GM20431 (cell line): Measurements from ENCODE around the gene ATP13A5.

Experiments
- in situ Hi-C: fragments of 300-500 bp; cut with MseI, MboI; formaldehyde crosslinking; loops from one replicate; pipeline ENCODE4 v1.15.0; 2020; ENCODE audit warnings: low sequenced_read_pairs; ENCODE audit not compliant: unreplicated experiment

Gene ATP13A5

DNA sequence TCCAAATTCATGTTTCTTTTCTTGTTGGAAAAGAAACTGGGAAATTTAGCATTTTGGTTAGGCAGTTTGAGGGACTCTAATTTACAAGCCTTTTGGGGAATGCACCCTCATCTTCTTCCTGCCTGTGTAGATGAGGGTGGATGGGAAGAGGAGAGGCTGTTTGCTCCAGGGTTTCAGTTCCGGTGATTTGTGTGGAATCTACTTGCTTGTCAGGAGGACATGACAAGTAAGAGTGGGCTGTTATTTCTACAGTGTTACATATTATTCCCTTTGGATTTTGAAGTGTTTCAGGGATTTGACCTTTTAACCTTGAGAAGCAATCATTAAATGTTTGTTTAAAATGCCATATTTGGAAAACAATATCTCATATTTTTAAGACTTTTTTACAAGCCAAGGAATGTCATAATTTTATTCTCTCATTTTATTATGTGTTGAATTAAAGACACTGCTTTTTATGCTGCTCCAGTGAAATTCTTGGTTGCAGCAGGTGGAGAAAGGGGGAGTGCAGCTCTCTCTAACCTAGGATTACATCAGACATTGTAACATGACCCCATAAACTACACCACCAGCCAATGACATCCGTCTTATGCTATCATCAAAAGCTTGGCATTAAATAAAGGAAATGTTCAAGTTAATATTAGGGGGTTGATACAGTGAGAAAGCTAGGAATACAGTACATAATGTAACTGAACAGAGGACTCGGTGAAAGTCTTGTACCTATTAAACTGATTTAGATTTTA, 107.3 kb downstream of the ATP13A5 start:
- in situ Hi-C loops: no loop called here

DNA sequence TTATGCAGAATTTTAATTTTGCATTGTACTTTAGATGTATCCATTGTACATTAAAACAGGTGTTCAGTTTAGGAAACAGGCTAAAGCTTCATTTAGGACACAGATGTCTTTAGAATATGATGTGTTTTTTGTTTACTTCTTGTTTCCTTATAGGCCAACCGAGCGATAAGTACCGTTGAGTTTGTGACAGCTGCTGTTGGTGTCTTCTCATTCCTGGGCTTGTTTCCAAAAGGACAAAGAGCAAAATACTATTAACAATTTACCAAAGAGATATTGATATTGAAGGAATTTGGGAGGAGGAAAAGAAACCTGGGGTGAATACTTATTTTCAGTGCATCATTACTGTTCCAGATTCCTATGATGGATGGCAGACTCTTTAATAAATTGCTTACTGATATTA, 108.1 kb downstream of the ATP13A5 start:
- in situ Hi-C loops: no loop called here

GRCh38 chr3:193269343-193270028, 109.1 kb downstream of the ATP13A5 start:
- in situ Hi-C loops: no loop called here

- in situ Hi-C loops: no loop called here
These were observed 115.8 kb downstream of the ATP13A5 start for GRCh38 chr3:193262707-193263106.

DNA sequence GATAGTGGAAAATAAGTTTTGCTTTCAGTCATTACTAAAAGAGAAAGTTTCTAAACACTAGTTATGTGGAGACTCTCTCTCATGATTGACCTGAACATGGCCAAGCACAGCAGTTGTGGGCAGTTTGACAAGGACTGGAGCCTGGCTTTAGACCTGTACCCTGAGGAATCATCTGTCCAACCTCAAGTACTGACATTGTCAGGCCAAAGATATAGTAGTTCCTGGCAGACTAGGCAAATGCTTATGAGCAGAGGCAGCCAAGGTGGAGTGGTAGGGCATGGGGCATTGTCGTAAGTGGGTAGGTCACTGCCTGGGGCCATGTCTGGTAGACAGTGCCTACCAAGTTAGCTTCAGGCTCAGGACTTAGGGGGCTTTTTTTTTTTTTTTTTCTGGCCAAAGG, 116.6 kb downstream of the ATP13A5 start:
- in situ Hi-C loops: no loop called here

- in situ Hi-C loops: no loop called here
These were observed 124.4 kb downstream of the ATP13A5 start for GRCh38 chr3:193253986-193254660.

- in situ Hi-C loops: no loop called here
These were observed 128.1 kb downstream of the ATP13A5 start for GRCh38 chr3:193250492-193250891.

DNA sequence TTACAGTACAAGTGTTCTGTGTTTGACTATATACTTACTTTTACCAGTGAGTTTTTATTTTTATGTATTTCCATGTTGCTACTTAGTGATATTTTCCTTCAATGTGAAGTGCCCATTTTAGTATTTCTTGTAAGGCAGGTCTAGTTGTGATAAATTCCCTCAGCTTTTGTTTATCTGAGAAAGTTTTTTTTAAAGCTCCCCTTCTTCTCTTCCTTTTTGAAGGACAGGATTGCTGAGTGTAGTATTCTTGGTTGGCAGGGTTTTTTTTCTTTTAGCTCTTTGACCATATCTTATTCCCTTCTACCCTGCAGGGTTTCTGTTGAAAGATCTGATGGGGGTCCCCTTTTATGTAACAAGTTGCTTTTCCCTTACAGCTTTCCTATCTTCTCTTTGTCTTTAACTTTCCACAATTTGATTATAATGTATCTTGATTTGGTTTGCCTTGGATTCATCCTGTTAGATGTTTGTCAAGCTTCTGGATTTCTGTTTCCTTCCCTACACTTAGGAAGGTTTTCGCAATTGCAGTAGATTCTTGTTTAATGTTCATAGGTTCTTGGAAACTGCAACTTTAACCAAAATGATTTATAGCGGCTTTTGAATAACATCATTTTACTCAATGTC, 129.6 kb downstream of the ATP13A5 start:
- in situ Hi-C loops: no loop called here

GRCh38 chr3:193243571-193243970, 135.0 kb downstream of the ATP13A5 start:
- in situ Hi-C loops: no loop called here

DNA sequence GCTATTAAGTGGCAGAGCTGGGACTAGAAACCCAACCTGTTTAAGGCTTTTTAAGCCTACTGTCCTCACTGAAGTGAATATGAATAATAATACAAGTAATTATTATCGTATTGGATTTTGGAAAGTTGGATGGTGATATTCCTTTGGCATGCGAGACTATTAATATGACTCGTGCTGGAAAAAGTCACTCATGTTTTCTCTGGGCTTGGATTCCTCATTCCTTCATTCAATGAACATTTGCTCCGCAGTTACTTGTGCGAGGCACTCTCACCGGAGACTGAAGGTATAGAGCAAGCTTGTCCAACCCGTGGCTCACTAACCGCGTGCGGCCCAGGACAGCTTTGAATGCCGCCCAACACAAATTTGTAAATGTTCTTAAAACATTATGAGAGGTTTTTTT, 136.8 kb downstream of the ATP13A5 start:
- in situ Hi-C loops: no loop called here

- in situ Hi-C loops: no loop called here
These were observed 137.5 kb downstream of the ATP13A5 start, which contains the start of gene PLAAT1 for GRCh38 chr3:193240850-193241706. TSS of gene PLAAT1 (plus strand) at chr3:193241222. CDS start at chr3:193255651, 14,429 bp downstream.

- in situ Hi-C loops: no loop called here
These were observed 138.1 kb downstream of the ATP13A5 start for GRCh38 chr3:193240436-193240849.

GRCh38 chr3:193237030-193237429, 141.5 kb downstream of the ATP13A5 start:
- in situ Hi-C loops: no loop called here

DNA sequence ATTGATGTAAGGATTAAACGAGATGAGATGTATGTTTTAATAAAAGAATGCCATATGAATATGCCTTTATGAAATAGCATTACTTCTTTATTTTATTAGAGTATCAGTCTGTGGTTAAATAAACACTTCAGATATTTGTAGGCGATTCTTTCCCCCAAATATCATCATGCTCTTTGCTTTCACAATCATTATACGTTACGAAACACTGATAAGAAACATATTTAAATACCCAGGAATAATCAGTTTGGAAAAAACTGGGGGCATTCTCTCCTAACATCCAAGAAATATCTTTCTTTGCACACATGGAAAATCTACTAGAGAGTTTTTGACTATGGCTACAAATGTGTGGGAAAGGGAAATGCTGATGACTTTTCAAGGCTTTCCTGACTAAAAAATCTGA, 142.0 kb downstream of the ATP13A5 start:
- in situ Hi-C loops: no loop called here

DNA sequence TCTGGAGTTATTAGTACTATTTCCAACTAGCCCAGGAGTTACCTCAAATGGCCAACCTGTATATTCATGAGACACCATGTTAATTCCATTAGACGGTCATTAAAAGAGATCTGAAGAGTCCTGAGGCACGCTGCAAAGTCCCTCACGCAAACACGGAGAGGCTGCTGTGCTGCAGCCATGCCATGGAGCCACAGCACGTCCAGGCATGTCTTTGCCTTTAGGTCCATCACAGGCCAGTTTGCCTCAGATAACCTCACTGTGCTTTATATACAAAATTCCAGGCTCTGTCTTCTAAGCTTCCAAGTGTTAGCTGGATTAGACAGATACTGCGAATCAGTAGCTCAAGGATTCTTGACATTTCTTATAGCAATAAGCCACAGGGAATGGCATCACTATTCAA, 147.4 kb downstream of the ATP13A5 start:
- in situ Hi-C loops: no loop called here

DNA sequence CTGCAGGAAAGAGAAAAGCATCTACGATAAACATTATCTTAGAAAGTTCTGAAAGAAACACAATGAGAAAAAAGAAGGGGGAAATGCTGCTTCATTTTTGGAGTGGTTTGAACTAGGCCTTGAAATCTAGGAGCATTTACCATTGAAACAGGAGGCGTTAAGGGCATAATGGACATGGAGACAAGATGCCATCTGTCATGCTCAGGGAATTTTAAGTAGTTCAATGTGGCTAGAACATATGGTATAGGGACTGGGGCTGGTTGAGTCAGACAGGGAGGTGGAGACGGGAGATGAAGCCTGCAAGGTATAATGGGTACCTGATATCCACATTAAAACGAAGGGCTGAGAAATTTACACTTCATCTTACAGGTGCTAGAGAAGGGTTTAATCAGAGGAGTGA, 147.9 kb downstream of the ATP13A5 start:
- in situ Hi-C loops: no loop called here

DNA sequence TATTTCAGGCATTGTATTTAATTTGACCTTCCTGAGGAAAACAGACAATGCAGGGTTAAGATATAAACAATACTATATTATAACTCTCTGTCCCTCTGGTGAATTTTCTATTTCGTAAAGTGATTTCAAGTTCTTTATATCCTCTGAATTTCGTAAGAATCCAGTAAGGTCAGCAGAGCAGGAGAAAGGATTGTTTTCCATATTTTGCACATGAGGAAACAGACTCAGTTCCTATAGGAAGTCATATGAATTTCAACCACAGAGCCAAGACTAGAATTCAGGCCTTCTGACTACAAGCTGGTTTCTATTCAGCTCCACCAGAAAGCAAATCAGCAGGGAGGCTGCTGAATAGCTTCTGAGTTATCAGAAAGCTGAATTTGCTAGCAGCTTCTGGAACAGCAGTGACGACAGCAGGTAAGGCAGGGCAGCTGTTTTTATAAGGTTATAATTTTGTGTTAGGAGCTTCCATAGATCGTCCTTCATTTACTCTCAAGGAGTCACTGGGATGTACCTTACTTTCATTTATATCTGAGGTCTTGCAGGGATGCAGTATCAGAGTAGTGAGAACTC, 148.6 kb downstream of the ATP13A5 start:
- in situ Hi-C loops: no loop called here

DNA sequence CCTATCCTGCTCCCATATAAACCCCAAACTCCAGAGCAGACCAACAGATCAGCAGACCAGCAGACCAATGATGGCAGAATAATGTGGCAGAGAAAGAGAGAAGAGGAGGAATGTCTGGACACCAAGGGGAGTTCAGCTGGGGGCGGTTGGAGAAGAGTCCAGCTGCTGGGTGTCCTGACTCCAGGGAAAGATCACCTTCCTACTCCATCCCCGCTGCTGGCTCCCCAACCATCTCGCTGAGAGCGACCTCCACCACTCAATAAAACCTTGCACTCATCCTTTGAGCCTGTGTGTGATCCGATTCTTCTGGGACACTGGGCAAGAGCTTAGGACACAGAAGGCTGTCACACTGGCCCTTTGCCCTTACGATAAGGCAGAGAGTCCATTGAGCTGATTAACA, 150.3 kb downstream of the ATP13A5 start:
- in situ Hi-C loops: no loop called here

DNA sequence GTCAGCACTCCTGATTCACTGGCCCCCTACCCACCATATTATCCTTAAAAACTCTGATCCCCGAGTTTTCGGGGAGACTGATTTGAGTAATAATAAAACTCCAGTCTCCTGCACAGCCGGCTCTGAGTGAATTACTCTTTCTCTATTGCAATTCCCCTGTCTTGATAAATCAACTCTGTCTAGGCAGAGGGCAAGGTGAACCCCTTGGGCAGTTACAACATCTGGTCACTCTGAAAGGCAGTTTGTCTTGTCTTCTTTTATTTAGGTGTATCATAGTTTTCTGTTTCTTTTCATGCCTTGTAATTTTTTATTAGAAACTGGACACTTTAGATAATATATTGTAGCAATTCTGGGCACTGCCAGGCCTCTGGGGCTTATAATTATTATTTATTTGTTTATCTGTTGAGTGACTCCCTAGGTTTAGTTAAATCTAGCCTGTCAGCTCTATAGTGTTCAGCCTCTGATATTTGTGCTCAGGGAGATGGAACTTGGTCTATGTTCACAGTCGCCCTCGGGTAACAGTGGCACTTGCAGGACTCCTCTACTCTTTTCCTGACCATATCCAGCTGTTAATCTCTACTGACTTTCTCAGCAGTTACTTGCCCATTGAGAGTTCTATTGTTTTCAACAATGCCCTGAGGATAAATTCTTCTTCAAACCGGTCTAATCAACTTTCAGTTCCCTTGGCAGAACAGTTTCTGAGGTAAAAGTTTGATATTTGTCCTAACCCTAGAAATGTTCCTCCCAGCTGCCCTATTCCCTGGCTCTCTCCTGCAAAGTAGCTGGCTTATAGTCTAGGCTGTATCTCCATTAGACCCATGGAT, 153.0 kb downstream of the ATP13A5 start:
- in situ Hi-C loops: no loop called here
